OCI-LY7 (cell line): ENCODE measurements around the gene CYP3A5. TPM values are rescaled to one million over a fixed set of nuclear protein-coding genes. Genes with fewer than 3 reads are reported as not detected.

Experiments used
- BruUV-seq: library from RNA; stranded (reverse); fragments of 400-500 nt; replicated peaks from 2 replicates; lab custom pipeline; 2021; lab: Mats Ljungman, UMichigan
- CTCF ChIA-PET: fragments of 300-600 bp; sonication (Branson Sonifier 250); formaldehyde crosslinking; loops from one replicate; lab custom pipeline; 2022; ENCODE audit warnings: antibody characterized with exemption; ENCODE audit not compliant: unreplicated experiment; lab: Charles Lee
- POLR2A ChIA-PET: fragments of 300-600 bp; sonication (Branson Sonifier 250); formaldehyde crosslinking; loops from one replicate; lab custom pipeline; 2022; ENCODE audit warnings: antibody characterized with exemption; lab: Charles Lee
- DNase-seq: peaks from one replicate; pipeline ENCODE4 v3.0.0-alpha.2; 2015; ENCODE audit warnings: low spot score
- H2AFZ ChIP-seq: fragments of 200-600 bp; sonication (generic), shearing (Covaris generic); 2 replicates; pipeline ENCODE4 v1.6.1; 2014; ENCODE audit warnings: mild to moderate bottlenecking, antibody characterized with exemption, low read length, moderate library complexity
- H3K27ac ChIP-seq: fragments of 200-600 bp; sonication (generic); 2 replicates; pipeline ENCODE4 v1.5.1; 2014; ENCODE audit warnings: mixed run types, low read depth, mild to moderate bottlenecking, moderate library complexity, low read length, inconsistent platforms; ENCODE audit not compliant: poor library complexity, severe bottlenecking
- H3K36me3 ChIP-seq: fragments of 200-600 bp; sonication (generic); 2 replicates; pipeline ENCODE4 v1.6.1; 2014; ENCODE audit warnings: mild to moderate bottlenecking, antibody characterized with exemption, low read length, moderate library complexity, mixed read lengths; ENCODE audit not compliant: insufficient read depth
- H3K4me1 ChIP-seq: fragments of 200-600 bp; sonication (generic); 2 replicates; pipeline ENCODE4 v1.5.1; 2014; ENCODE audit warnings: mild to moderate bottlenecking, low read length; ENCODE audit not compliant: insufficient read depth, poor library complexity, severe bottlenecking
- H3K4me2 ChIP-seq: fragments of 200-600 bp; sonication (generic); 2 replicates; pipeline ENCODE4 v1.6.1; 2014; ENCODE audit warnings: mild to moderate bottlenecking, low read length
- H3K4me3 ChIP-seq: fragments of 200-600 bp; sonication (generic); 2 replicates; pipeline ENCODE4 v1.5.1; 2014; ENCODE audit warnings: mild to moderate bottlenecking, low read depth, low read length; ENCODE audit not compliant: poor library complexity, severe bottlenecking
- H3K79me2 ChIP-seq: fragments of 200-600 bp; sonication (generic); 2 replicates; pipeline ENCODE4 v1.6.1; 2016; ENCODE audit warnings: low read depth, mild to moderate bottlenecking, low read length, moderate library complexity, mixed read lengths; ENCODE audit not compliant: insufficient read depth
- H3K9me2 ChIP-seq: fragments of 200-600 bp; sonication (generic); 2 replicates; pipeline ENCODE4 v1.6.1; 2016; ENCODE audit warnings: mild to moderate bottlenecking, low read length, mixed read lengths; ENCODE audit not compliant: insufficient read depth
- H3K9me3 ChIP-seq: fragments of 200-600 bp; sonication (generic); 2 replicates; pipeline ENCODE4 v1.6.1; 2014; ENCODE audit warnings: mild to moderate bottlenecking, mixed run types, low read length, mixed read lengths
- H4K20me1 ChIP-seq: fragments of 200-600 bp; sonication (generic); 2 replicates; pipeline ENCODE4 v1.6.1; 2014; ENCODE audit warnings: mild to moderate bottlenecking, antibody characterized with exemption, low read length, moderate library complexity, mixed read lengths; ENCODE audit not compliant: insufficient read depth
- EZH2phosphoT487 ChIP-seq: fragments of 200-600 bp; sonication (generic); IDR thresholded peaks from 2 replicates; pipeline ENCODE4 v1.6.1; 2018; ENCODE audit warnings: low read depth, borderline replicate concordance, mild to moderate bottlenecking, mixed run types, antibody characterized with exemption, low read length, moderate library complexity, mixed read lengths
- intact Hi-C: fragments of 100-400 bp; cut with micrococcal nuclease; formaldehyde crosslinking; loops from one replicate; pipeline ENCODE4 v1.10.0; 2022; ENCODE audit not compliant: unreplicated experiment
- total RNA-seq, 2 experiments: library from RNA; depleted of rRNA in 1 of 2; stranded (reverse); fragments of >200 nt in 1 of 2; shearing (Covaris generic) in 1 of 2; gene quantifications; 2 replicates each; pipeline ENCODE4 v1.2.3, GENCODE V29; 2014 to 2022
- TF ChIP-seq, protein P1 (sequence below): fragments of 200-600 bp; sonication (generic); conservative IDR thresholded peaks from 2 replicates; pipeline ENCODE4 v1.5.1; 2014; ENCODE audit warnings: mild to moderate bottlenecking, antibody characterized with exemption, low read length, moderate library complexity, mixed read lengths

CYP3A5 gene
- total RNA-seq, 2 experiments from 2014 or later = not detected

DNA sequence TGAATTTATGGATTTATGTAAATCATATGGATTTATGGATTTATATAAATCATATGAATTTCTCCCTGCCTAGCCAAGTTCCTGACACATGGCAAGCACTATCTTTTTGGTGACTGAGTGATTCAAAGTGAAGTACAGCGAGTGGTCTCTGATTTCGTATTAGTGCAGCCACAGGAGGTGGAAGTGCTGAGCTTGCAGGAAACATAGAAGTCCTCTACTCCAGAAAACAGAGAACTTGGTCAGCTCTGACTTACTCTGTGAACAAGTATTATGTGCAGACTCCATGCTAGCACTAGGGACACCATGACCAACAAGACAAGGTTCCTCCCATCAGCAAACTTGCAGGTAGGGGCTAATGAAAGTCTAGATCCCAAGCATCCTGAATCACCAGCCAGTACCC lies 28.5 kb downstream of the CYP3A5 start:
- Histone ChIP-seq H2AFZ (no peak overlapping the region), H3K4me2 (no peak overlapping the region), H3K4me1 (no peaks in the 10 kb centered on the region), H3K27ac (no peak overlapping the region), H3K79me2 (no peaks in the 10 kb centered on the region), H3K9me3 (no peaks in the 10 kb centered on the region), H3K4me3 (no peak overlapping the region), H4K20me1 (no peaks in the 10 kb centered on the region), H3K9me2 (no peaks in the 10 kb centered on the region), H3K36me3 (no peaks in the 10 kb centered on the region)
- BruUV-seq = no TSS peak
- DNase-seq = no peak
- TF ChIP-seq EZH2phosphoT487 = no peak
- TF ChIP-seq, protein P1, sequence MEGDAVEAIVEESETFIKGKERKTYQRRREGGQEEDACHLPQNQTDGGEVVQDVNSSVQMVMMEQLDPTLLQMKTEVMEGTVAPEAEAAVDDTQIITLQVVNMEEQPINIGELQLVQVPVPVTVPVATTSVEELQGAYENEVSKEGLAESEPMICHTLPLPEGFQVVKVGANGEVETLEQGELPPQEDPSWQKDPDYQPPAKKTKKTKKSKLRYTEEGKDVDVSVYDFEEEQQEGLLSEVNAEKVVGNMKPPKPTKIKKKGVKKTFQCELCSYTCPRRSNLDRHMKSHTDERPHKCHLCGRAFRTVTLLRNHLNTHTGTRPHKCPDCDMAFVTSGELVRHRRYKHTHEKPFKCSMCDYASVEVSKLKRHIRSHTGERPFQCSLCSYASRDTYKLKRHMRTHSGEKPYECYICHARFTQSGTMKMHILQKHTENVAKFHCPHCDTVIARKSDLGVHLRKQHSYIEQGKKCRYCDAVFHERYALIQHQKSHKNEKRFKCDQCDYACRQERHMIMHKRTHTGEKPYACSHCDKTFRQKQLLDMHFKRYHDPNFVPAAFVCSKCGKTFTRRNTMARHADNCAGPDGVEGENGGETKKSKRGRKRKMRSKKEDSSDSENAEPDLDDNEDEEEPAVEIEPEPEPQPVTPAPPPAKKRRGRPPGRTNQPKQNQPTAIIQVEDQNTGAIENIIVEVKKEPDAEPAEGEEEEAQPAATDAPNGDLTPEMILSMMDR = no peak
- ChIA-PET CTCF (no interaction called here), POLR2A (interaction anchor here (0.6 kb wide), 1 partner anchor 145 kb away, joined by 3 read pairs; no protein-coding TSS in a partner anchor)
- intact Hi-C loops = no loop called here

- no peak for DNase-seq
- ChIA-PET CTCF (no interaction called here), POLR2A (no interaction called here)
- no peaks in the 10 kb centered on the region for H3K9me3 ChIP-seq
- H3K79me2 ChIP-seq = no peaks in the 10 kb centered on the region
- H3K9me2 ChIP-seq = no peaks in the 10 kb centered on the region
- H3K36me3 ChIP-seq = no peaks in the 10 kb centered on the region
- no peak overlapping the region for H3K4me2 ChIP-seq
- no peaks in the 10 kb centered on the region for H3K4me1 ChIP-seq
- H2AFZ ChIP-seq = no peak overlapping the region
- H3K27ac ChIP-seq = no peak overlapping the region
- intact Hi-C loops = no loop called here
- H4K20me1 ChIP-seq = no peaks in the 10 kb centered on the region
- no TSS peak for BruUV-seq
- no peak for TF ChIP-seq EZH2phosphoT487
- TF ChIP-seq, protein P1 = no peak
- no peak overlapping the region for H3K4me3 ChIP-seq
These were observed 31.0 kb downstream of the CYP3A5 start for GRCh38 chr7:99648843-99649242.

GRCh38 chr7:99645590-99645989 lies 34.2 kb downstream of the CYP3A5 start:
- H2AFZ ChIP-seq = no peak overlapping the region
- no peaks in the 10 kb centered on the region for H4K20me1 ChIP-seq
- intact Hi-C loops = no loop called here
- CTCF ChIA-PET = no interaction called here
- H3K9me2 ChIP-seq = no peaks in the 10 kb centered on the region
- no peaks in the 10 kb centered on the region for H3K79me2 ChIP-seq
- POLR2A ChIA-PET = interaction anchor here (1.5 kb wide), 1 partner anchor 12 kb away, joined by 6 read pairs; no protein-coding TSS in a partner anchor
- H3K4me1 ChIP-seq = no peaks in the 10 kb centered on the region
- BruUV-seq = no TSS peak
- no peaks in the 10 kb centered on the region for H3K9me3 ChIP-seq
- TF ChIP-seq, protein P1 = no peak
- no peak for DNase-seq
- H3K4me3 ChIP-seq = no peak overlapping the region
- no peak overlapping the region for H3K27ac ChIP-seq
- H3K36me3 ChIP-seq = no peaks in the 10 kb centered on the region
- H3K4me2 ChIP-seq = no peak overlapping the region
